Dendritic cell treated with granulocyte-macrophage colony-stimulating factor and Interleukin-4, amounts not matched to agents 40 ng/mL and 50 ng/mL, for 4 days (primary cell): ENCODE measurements around the gene EFNA5.

Experiments
- H3K27ac Mint-ChIP-seq: one replicate; pipeline ENCODE4 v1.8.0; 2022; ENCODE audit warnings: mild to moderate bottlenecking, mixed read lengths
- H3K27me3 Mint-ChIP-seq: one replicate; pipeline ENCODE4 v1.8.0; 2022; ENCODE audit warnings: mild to moderate bottlenecking, mixed read lengths
- H3K36me3 Mint-ChIP-seq: one replicate; pipeline ENCODE4 v1.8.0; 2022; ENCODE audit warnings: low read depth, mixed read lengths
- H3K4me1 Mint-ChIP-seq: one replicate; pipeline ENCODE4 v1.8.0; 2022; ENCODE audit warnings: low read depth, mixed read lengths
- H3K4me3 Mint-ChIP-seq: one replicate; pipeline ENCODE4 v1.8.0; 2022; ENCODE audit warnings: mild to moderate bottlenecking, moderate library complexity, mixed read lengths
- H3K9me3 Mint-ChIP-seq: one replicate; pipeline ENCODE4 v1.8.0; 2022; ENCODE audit warnings: mixed read lengths
- intact Hi-C: fragments of 100-400 bp; cut with micrococcal nuclease; formaldehyde crosslinking; loops from one replicate; pipeline ENCODE4 v1.15.0; 2022

EFNA5 gene

DNA sequence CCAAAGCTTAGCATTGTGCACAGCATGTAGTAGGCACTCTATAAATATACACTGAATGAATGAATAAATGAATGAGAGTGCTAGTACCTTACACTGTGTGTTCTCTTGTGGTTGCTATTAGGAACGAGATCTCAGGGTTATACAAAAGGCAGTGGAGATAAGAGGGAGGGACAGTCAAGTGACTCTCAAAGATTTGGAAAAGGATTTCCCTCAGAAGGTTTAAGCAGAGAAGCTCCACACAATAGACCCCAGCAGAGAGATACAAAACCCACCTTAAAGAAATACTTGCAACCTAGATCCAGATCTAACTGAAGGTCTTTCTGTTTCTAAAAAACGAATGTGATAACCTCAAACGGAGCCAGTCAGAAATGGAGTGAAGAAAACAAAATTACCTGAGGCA, 11.8 kb upstream of the EFNA5 start:
- intact Hi-C loops: no loop called here
- peaks cover 2% of the 10 kb centered on the region for H3K27me3 Mint-ChIP-seq

DNA sequence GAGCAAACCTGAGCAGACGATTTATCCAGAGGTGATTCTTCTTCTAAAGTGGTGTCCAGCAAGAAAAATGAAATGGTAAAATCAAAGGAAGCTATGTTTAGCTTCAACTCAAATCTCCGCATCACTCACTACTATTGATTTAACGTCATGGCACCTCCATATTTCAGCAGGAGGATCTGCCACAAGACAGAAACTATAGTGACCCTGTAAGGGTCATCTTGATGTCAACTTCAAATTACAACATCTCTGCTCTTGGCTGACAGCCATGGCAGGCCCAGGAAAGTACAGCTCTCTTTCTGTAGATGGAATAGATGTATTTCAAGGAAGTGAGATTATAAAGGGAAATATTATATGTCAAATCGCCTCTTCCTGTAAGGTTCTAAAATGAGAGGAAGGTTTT, 10.1 kb upstream of the EFNA5 start:
- intact Hi-C loops: no loop called here
- no peaks in the 10 kb centered on the region for H3K36me3 Mint-ChIP-seq
- no peak overlapping the region for H3K27ac Mint-ChIP-seq
- no peaks in the 10 kb centered on the region for H3K9me3 Mint-ChIP-seq
- H3K4me3 Mint-ChIP-seq: no peak overlapping the region
- peaks cover 8% of the 10 kb centered on the region for H3K27me3 Mint-ChIP-seq
- H3K4me1 Mint-ChIP-seq: no peaks in the 10 kb centered on the region

More for the DNA sequence above, 11.8 kb upstream of the EFNA5 start:
- Mint-ChIP-seq H3K36me3 (no peaks in the 10 kb centered on the region), H3K27ac (no peak overlapping the region), H3K4me1 (no peaks in the 10 kb centered on the region), H3K9me3 (no peaks in the 10 kb centered on the region), H3K4me3 (no peak overlapping the region)

GRCh38 chr5:107680099-107680498, 9.4 kb upstream of the EFNA5 start:
- Mint-ChIP-seq H3K27ac (no peak overlapping the region), H3K4me1 (no peaks in the 10 kb centered on the region), H3K27me3 (peaks cover 12% of the 10 kb centered on the region), H3K4me3 (no peak overlapping the region), H3K36me3 (no peaks in the 10 kb centered on the region), H3K9me3 (no peaks in the 10 kb centered on the region)
- intact Hi-C loops: no loop called here

DNA sequence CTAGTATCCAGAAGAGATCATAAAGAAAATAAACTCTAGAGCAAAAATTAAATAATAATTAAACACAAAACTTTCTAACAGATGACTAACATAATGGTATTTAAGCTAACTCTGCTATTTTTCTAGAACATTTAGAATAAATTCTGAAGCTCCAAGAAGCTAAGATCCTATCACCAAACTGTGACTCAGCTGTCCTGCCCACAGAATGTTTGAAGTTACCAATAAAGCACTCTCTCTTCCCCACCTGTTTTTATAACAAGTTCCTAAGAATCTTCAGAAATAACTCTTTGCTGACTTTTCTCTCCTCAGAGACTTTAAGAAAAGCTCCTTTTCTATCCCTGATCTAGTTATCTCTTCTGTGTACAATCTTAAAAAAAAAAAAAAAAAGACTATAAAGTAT, 6.0 kb upstream of the EFNA5 start:
- no peaks in the 10 kb centered on the region for H3K36me3 Mint-ChIP-seq
- no peaks in the 10 kb centered on the region for H3K9me3 Mint-ChIP-seq
- peaks cover 20% of the 10 kb centered on the region for H3K4me1 Mint-ChIP-seq
- intact Hi-C loops: loop anchor here (10.0 kb wide), 1 partner anchor 668 kb away; no protein-coding TSS in a partner anchor
- no peak overlapping the region for H3K27ac Mint-ChIP-seq
- H3K27me3 Mint-ChIP-seq: peaks cover 45% of the 10 kb centered on the region
- no peak overlapping the region for H3K4me3 Mint-ChIP-seq

DNA sequence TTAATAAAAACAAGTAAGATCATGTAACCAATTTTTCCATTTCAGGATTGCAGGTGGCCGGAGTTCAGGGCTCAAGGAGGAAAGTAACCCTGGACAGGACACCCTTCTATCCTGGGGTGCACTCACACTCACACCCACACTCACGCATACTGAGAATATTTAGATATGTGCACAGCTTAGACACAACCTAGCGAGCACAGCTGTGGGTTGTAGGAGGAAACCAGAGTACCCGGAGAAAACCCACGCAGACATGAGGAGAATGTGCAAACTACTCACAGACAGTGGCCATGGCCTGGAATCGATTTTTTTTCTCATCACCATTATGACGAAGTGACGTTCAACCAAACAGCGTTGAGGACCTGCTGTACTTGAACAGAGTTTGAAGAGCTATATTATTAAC, 4.5 kb upstream of the EFNA5 start:
- Mint-ChIP-seq H3K36me3 (no peaks in the 10 kb centered on the region), H3K27me3 (peaks cover 59% of the 10 kb centered on the region), H3K4me3 (no peak overlapping the region), H3K27ac (no peak overlapping the region), H3K4me1 (peaks cover 35% of the 10 kb centered on the region), H3K9me3 (no peaks in the 10 kb centered on the region)
- intact Hi-C loops: loop anchor here (10.0 kb wide), 1 partner anchor 670 kb away; no protein-coding TSS in a partner anchor

DNA sequence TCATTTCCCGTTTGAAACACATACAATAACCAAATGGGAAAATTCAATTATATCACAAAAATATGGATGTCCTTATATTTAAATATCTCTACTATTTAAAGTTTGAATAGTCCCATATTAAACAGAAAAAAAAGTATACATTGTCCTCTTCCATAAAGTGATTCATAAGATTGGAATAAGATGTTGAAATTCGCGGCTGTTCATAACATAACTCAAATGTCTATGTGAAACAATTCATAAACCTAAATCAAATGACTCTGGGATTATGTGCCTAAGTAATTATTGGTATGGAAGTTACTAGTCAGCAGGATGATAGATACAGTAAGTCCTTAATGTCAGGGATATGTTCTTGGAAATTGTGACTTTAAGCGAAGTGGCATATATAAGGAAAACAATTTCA, 3.9 kb upstream of the EFNA5 start:
- no peak overlapping the region for H3K27ac Mint-ChIP-seq
- no peaks in the 10 kb centered on the region for H3K9me3 Mint-ChIP-seq
- H3K27me3 Mint-ChIP-seq: peaks cover 62% of the 10 kb centered on the region
- intact Hi-C loops: loop anchor here (10.0 kb wide), 1 partner anchor 670 kb away; no protein-coding TSS in a partner anchor
- no peaks in the 10 kb centered on the region for H3K36me3 Mint-ChIP-seq
- peaks cover 41% of the 10 kb centered on the region for H3K4me1 Mint-ChIP-seq
- H3K4me3 Mint-ChIP-seq: no peak overlapping the region

GRCh38 chr5:107673368-107674136, 2.8 kb upstream of the EFNA5 start:
- Mint-ChIP-seq H3K36me3 (no peaks in the 10 kb centered on the region), H3K4me3 (peak overlapping the region; percentile 69), H3K27me3 (peaks cover 73% of the 10 kb centered on the region), H3K4me1 (peaks cover 48% of the 10 kb centered on the region), H3K27ac (peak overlapping the region; percentile 33), H3K9me3 (no peaks in the 10 kb centered on the region)
- intact Hi-C loops: loop anchor here (10.0 kb wide), 1 partner anchor 671 kb away; no protein-coding TSS in a partner anchor

- Mint-ChIP-seq H3K9me3 (no peaks in the 10 kb centered on the region), H3K36me3 (no peaks in the 10 kb centered on the region), H3K27ac (no peak overlapping the region), H3K27me3 (peaks cover 78% of the 10 kb centered on the region), H3K4me3 (peak overlapping the region; percentile 69), H3K4me1 (peaks cover 48% of the 10 kb centered on the region)
- intact Hi-C loops: loop anchor here (10.0 kb wide), 1 partner anchor 672 kb away; no protein-coding TSS in a partner anchor
Observed at GRCh38 chr5:107673039-107673367, 2.3 kb upstream of the EFNA5 start.

DNA sequence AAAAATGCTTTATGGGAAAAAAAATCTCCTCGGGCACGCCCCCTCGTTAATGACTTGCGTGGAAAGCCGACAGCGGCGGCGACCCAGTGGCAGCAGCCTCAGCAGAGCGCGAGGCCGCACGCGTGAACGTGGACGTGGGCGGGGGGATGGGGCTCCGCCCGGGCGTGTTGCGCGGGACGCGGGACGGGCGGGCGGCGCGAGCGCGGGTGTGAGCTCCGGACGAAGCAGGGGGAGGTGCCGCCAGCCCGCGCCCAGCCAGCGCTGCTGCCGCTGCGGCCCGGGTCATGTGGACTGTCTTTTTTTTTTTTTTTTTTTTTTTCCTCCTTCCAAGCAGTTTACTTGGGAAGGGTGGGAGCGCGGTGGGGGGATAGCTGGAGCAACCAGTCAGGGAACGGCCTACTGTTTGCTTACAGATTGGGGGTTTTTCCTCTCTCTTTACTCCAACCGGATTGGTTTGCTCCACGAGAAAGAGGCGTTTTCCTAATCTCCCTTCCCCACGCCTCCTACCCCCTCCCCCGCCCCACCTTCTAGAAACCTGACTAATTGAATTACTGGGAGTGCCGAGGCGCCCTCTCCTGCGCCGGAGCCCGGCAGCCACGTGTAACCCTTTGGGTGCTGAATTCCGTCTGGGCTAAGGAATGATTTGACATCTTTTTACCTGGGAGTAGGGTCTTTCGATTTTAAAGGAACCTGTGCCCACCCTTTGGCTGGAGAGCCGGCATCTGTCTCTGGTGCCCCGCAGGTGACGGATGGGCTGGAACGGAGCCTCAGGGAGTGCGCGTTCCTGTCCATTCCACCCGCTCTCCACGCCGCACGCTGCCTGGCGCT, 1.7 kb upstream of the EFNA5 start:
- peaks cover 48% of the 10 kb centered on the region for H3K4me1 Mint-ChIP-seq
- H3K27me3 Mint-ChIP-seq: peaks cover 78% of the 10 kb centered on the region

GRCh38 chr5:107671742-107672210, 1.0 kb upstream of the EFNA5 start:
- peaks cover 75% of the 10 kb centered on the region for H3K27me3 Mint-ChIP-seq
- no peaks in the 10 kb centered on the region for H3K36me3 Mint-ChIP-seq
- intact Hi-C loops: loop anchor here (10.0 kb wide), 1 partner anchor 673 kb away; no protein-coding TSS in a partner anchor
- H3K4me3 Mint-ChIP-seq: peak overlapping the region; percentile 69
- no peak overlapping the region for H3K27ac Mint-ChIP-seq
- no peaks in the 10 kb centered on the region for H3K9me3 Mint-ChIP-seq
- H3K4me1 Mint-ChIP-seq: peaks cover 48% of the 10 kb centered on the region

More for the DNA sequence above, 1.7 kb upstream of the EFNA5 start:
- Mint-ChIP-seq H3K36me3 (no peaks in the 10 kb centered on the region), H3K9me3 (no peaks in the 10 kb centered on the region), H3K4me3 (peak overlapping the region; percentile 69), H3K27ac (no peak overlapping the region)
- intact Hi-C loops: loop anchor here (10.0 kb wide), 1 partner anchor 672 kb away; no protein-coding TSS in a partner anchor

GRCh38 chr5:107670087-107670931, 428 bp downstream of the EFNA5 start:
- H3K4me1 Mint-ChIP-seq: peaks cover 48% of the 10 kb centered on the region
- peaks cover 76% of the 10 kb centered on the region for H3K27me3 Mint-ChIP-seq
- H3K4me3 Mint-ChIP-seq: peak overlapping the region; percentile 70
- no peak overlapping the region for H3K27ac Mint-ChIP-seq
- intact Hi-C loops: loop anchor here (10.0 kb wide), 1 partner anchor 674 kb away; no protein-coding TSS in a partner anchor
- no peaks in the 10 kb centered on the region for H3K9me3 Mint-ChIP-seq
- no peaks in the 10 kb centered on the region for H3K36me3 Mint-ChIP-seq

GRCh38 chr5:107669096-107670031, 1.4 kb downstream of the EFNA5 start:
- Mint-ChIP-seq H3K27ac (no peak overlapping the region), H3K9me3 (no peaks in the 10 kb centered on the region), H3K36me3 (no peaks in the 10 kb centered on the region), H3K4me1 (peaks cover 48% of the 10 kb centered on the region), H3K27me3 (peaks cover 68% of the 10 kb centered on the region), H3K4me3 (peak overlapping the region; percentile 26)
- intact Hi-C loops: loop anchor here (10.0 kb wide), 1 partner anchor 675 kb away; no protein-coding TSS in a partner anchor
